Measurements from ENCODE around the gene FZD1. TPM values are rescaled to one million over a fixed set of nuclear protein-coding genes. Genes with fewer than 3 reads are reported as not detected.

Gene FZD1
- 43.2 and 43.6 TPM in 2 replicates for total RNA-seq

GRCh38 chr7:91264046-91264923, at the start of gene FZD1:
Gene FZD1, plus strand, starts transcription at chr7:91264433. Its CDS starts 448 bp downstream, at chr7:91264881.

